HCEC 1CT (cell line): ENCODE results near the gene PGGT1B.

Source experiments
- DNase-seq: peaks from one replicate; pipeline ENCODE4 v3.0.0-alpha.2; 2017

PGGT1B gene

DNA sequence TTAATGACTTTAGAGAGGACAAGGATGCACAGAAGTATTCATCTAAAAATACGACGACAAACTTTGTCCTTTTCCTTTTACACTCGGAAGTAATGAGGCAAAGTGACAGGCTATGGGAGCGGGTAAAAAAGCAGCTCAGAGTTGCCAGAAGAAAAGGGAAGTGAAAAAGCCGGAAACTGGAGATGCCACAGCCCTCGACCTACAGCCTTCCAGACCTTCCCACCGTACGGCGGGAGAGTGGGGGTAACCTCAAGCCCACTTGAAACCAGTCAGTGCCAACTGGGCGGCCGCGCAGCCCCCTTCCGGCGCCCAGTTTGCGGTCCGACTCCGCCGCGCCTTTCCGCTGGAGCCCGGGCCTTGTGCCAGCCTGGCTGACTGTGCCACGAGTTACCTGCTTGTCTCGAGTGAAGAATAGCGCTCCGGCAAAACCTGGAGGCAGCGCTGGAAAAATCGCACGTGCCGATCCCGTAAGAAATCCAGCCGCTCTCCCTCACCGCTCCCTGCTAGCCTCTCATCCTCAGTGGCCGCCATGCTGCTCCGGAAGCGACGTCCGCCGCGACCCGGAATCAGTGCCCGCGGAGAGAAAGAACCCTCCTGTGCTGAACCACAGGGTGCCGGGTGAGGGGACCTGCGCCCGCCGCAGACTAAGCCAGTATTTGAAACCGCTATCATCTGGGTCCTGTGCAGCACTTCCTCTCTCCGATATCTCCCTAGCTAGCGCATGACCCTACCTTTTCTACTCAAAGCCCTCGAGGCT, at the start of gene PGGT1B:
Gene PGGT1B, minus strand, starts transcription at position 557 of the 757 bp plus-strand sequence. Its CDS starts 26 bp downstream, at position 531.
- DNase-seq, result peak; percentile 66

GRCh38 chr5:115309751-115310370, 47.2 kb upstream of the PGGT1B start:
- peak; percentile 42 for DNase-seq

DNA sequence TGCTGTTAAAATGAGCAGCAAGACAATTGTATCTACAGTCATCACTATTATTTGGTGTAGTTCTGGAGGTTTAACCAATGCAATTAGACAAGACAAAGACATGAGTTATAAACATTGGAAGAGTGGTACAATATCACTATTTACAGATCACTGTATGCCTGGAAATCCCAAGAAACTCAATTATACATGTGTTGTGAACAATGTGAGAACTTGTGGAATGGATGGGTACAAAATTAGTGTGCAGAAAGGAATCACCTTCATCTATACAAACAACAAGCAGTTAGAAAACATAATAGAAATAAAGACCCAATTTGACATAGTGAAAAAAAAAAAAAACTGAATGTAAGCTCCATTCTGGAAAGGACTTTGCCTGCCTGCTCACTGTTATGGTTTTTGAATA, 46.1 kb upstream of the PGGT1B start:
- DNase-seq, result no peak

DNA sequence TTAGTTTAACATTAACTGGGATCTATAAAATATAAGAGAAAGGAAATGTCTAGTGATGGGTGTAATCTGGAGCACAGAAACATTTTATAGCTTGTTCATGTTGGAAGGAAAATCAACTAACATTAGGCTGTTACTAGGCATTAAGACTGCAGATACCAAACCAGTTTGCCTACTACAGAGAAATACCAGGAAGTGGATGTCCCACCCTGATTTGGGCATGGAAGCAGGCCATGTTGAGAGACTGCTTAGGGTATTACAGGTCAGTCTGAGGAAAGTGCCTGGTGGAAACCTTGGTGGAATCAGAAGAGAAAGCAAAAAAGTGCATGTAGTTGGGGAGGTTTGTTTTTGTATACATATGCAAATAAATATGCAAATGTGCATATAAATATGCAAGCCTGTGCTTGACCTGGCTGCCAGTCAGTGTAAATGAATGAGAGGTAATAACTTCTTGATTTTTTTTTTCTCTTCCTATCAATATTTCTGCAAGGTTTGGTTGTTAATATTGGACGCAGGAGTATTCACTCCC, 43.4 kb upstream of the PGGT1B start:
- no peak for DNase-seq

- no peak for DNase-seq
Observed at GRCh38 chr5:115304496-115304895, 41.8 kb upstream of the PGGT1B start.

DNA sequence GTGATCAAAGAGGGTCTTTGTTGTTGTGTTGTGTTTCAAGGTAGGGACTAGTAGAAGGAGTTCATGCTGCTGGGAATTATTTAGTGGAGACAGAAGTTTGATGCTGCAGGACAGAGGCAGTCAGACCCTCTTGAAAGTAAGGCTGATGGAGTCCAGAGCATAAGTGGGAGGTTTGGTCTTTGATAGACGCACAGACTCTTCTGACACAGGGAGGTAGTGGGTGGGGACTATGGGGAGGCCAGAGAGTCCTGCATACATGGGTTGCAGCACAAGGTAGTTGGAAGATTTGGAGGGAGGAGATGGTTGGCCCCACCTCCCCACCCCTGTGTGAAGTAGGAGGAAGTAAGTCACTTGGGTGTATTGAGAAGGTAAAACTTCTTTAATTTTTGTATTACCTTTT, 36.1 kb upstream of the PGGT1B start:
- no peak for DNase-seq

GRCh38 chr5:115297031-115297430, 34.4 kb upstream of the PGGT1B start:
- no peak for DNase-seq

GRCh38 chr5:115296124-115297022, 33.7 kb upstream of the PGGT1B start, which contains the start of gene CCDC112:
CCDC112 (minus strand) TSS chr5:115296654; CDS start chr5:115296543, 111 bp downstream.
- peak; percentile 85 for DNase-seq

- DNase-seq, result no peak
Observed at GRCh38 chr5:115295777-115296123, 33.1 kb upstream of the PGGT1B start.

DNA sequence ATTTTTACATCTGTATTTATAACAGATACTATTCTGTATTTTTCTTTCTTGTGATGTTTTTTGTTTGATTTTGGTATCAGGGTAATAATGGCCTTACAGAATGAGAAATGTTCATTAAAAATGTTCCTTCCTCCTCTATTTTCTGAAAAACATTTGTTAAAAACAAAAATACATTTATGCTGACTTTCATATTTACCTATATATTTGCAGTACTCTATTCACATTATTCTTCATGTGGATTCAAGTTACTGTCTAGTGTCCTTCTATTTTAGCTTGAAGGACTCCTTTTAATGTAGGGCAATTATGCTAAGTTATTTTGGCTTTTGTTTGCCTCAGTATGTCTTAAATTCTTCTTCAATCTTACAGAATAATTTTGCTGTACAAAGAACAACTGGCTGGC, 28.7 kb upstream of the PGGT1B start:
- DNase-seq, result no peak

- DNase-seq, result no peak
Observed at GRCh38 chr5:115289104-115289503, 26.4 kb upstream of the PGGT1B start.

- DNase-seq, result no peak
Observed at GRCh38 chr5:115284021-115284420, 21.3 kb upstream of the PGGT1B start.

DNA sequence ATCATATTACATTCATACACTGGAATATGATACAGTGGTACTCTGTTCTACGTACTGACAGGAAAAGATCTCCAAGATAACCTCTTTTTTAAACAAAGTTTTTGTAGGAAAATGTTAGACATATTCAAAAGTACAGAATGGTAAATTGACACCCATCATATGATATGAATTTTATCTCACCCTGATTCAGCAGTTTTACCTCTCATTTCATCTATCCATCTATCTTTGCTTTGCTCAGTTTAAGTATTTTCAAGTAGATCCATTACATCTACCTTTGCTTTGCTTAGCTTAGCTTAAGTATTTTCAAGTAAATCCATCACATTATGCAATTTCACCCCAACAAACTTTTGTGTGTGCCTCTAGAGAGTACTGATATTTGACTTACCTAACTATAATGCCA, 19.5 kb upstream of the PGGT1B start:
- no peak for DNase-seq

DNA sequence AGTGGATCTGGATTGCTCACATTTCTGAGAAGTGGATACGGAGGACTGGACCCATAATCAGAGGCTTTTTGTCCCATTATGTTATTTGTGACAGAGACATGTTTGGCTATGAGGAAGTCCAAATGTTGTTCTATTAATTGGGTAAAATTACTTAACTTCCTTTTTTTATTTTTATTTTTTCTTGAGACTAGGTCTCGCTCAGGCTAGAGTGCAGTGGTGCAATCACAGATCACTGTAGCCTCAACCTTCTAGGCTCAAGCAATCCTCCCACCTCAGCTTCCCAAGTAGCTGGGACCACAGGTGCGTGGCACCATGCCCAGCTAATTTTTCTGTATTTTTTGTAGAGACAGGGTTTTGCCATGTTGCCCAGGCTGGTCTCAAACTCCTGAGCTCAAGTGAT, 11.9 kb upstream of the PGGT1B start:
- DNase-seq, result no peak

DNA sequence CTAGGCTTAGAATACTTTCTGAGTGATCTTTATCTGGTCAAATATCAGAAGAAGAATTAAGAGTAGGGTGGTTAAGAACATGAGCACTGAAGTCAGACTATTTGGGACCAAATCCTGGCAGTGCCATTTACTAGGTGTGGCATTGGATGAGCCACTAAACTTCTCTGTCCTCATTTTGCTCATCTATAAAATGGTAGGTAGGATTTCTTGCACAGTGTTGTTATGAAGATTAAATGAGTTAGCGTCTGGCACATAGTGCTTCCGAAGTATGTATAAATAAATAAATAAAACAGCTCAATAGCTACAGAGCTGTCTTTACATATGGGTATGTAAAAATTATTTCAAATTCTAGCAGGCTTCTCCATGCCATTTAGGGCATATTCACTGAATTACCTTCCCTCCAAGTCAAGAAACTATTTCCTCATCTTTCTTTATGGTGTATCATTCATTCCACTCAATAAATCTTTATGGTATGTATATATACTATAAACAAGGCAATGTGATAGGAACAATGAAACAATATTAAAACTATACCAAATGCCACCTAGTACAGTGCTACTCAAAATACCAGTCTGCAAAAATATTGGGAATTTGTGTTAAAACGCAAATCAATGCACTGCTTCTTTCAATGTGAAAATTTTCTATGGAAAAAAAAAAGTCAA, 9.8 kb upstream of the PGGT1B start:
- DNase-seq, result no peak

GRCh38 chr5:115271295-115272050, 8.8 kb upstream of the PGGT1B start:
- DNase-seq, result no peak

DNA sequence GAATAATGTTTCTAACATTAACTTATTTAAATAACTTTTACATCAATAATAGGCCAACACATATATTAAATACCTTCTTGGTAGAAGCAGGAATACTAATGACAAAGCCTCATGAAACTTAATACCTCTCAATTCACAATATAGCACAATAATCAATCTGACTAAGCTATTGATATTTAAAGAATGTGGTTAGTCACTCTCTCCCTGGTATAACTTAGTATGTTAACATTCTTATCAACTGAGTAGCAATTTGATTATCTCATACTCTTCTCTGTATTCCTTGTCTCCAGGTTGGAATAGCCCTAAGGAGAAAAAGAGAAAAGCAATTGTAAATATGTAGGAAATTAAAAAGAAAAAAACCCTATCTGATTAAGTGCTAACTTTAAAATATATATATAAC, 4.9 kb upstream of the PGGT1B start:
- DNase-seq, result peak; percentile 78

- no peak for DNase-seq
Observed at GRCh38 chr5:115265220-115265619, 2.5 kb upstream of the PGGT1B start.

DNA sequence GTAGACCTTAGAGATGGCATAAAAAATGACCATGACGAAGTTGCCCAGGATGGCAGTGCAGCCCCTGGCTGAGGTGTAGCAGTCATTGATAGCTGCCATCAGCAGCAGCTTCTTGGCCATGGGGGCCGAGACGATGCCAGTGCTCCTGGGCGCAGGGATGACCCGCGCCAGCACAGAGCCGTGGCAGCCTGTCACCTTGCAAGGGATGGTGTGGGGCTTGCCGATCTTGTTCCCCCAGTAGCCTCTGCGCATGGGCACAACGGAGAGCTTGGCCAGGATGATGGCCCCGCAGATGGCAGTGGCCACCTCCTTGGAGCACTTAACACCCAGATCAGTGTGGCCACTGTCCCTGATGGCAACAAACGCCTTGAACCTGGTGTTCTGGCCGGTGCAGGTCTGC, 2.1 kb upstream of the PGGT1B start:
- DNase-seq, result no peak

- no peak for DNase-seq
Observed at GRCh38 chr5:115263078-115263380, 352 bp upstream of the PGGT1B start.

- DNase-seq, result peak; percentile 15
Observed at GRCh38 chr5:115262011-115262320, 711 bp downstream of the PGGT1B start.

- DNase-seq, result no peak
Observed at GRCh38 chr5:115260248-115260647, 2.4 kb downstream of the PGGT1B start.
